NCI-H1436 treated with DMSO at 0.1 percent for 48 hours (cell line): ENCODE data around the gene POLR3GL.
"Not testable (repeated sequence)": the region's sequence is repeated elsewhere in the genome, so short reads cannot be mapped to it uniquely, and the experiment has no call there.

Experiments
- DNase-seq: peaks from one replicate; lab custom pipeline; 2025; lab: John Stamatoyannopoulos, UW

POLR3GL gene

DNA sequence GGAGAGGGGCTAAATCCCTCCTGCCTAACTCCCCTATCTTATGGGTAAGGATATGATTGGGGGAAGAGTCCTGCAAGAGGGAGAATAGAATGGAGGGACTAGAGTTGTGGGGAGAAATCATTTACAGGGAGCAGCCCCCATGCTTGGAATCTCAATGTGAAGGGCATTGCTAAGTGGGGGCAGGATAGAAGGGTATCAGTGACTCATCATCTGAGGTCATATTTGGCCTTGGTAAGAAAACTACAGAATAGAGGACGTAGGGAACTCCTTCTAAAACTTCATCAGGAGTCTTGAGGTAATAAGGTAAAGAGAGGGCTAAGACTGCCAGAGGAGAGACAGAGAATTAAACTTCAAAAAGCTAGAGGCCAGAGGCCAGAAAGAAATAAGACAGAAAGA, 56.6 kb downstream of the POLR3GL start:
- DNase-seq: no peak

DNA sequence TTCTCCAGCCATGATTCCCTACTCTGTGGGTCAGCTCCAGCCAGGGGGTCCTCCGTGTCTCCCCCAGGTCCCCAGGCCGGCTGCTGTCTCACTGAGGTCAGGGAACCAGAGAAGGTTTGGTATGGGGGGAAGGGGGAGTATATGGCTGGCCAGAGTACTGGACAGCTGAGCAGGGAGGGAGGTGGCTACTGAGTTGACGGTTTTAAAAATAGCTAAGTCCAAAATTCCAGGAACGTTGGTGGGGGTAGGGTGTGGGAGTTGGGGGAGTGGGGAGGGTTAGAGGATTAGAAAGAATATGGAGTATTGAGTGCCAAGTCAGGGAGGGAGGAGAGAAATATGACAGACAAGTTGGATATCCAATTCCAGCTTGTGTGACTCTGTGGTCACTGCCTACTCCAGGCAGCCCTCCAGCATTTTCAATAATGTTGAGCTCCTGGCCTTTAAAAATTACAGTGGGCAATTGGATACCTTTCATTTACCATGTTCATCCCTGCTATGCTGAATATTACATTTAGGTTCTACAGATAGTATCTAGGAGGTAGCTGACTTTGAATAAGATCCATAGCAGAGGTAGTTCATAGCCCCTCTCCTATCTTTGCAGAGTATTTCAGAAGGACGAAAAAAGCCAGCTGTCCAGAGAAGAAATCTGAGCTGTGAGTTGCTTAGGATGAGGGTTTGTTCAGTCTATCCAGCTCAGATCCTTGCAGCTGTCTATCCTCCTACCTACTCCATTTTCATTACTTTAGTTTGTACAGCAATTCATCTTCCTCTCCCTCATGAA, 57.3 kb downstream of the POLR3GL start, which contains the start of gene HJV:
TSS of gene HJV (minus strand) at position 114 of the 781 bp plus-strand sequence. CDS start 1,504 bp downstream, outside the sequence.
- DNase-seq: no peak

- no peak for DNase-seq
Measured at GRCh38 chr1:146022403-146023127, 58.1 kb downstream of the POLR3GL start.

DNA sequence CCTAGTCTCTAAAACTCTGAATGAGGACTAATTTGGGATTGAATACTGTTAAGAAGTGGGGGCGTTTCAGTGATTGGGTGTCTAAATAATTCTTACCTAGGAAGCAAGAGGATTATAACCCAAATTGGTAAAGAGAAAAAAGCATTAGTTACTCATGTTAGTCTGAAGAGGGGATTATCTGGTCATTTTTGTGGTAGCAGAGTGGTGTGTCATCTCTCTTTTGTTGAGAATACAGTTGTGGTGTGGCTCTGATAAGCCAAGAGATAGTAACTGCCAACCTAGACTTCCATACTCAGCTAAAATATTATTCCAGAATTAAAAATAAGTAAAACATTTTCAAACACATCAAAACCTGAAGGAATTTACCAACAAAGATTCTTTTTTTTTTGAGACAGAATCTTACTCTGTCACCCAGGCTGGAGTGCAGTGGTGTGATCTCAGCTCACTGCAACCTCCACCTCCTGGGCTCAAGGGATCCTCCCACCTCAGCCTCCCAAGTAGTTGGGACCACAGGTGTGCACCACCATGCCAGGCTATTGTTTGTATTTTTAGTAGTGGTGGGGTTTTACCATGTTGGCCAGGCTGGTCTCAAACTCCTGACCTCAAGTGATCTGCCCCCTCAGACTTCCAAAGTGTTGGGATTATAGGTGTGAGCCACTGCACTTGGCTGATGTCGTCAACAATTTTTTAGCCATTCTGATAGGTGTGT, 61.5 kb downstream of the POLR3GL start:
- not testable (repeated sequence) for DNase-seq

GRCh38 chr1:146026650-146027049, 62.2 kb downstream of the POLR3GL start:
- DNase-seq: not testable (repeated sequence)
